ENCODE results near the gene ZNF74. TPM values are rescaled to one million over a fixed set of nuclear protein-coding genes. Genes with fewer than 3 reads are reported as not detected.

ZNF74 gene
- total RNA-seq, 1 donor from 2014 or later = 19.4 TPM

GRCh38 chr22:20456722-20457076 lies 62.7 kb downstream of the ZNF74 start:
- Histone ChIP-seq H3K4me1 (peaks cover 10% of the 10 kb centered on the region), H4K20me1 (ENCODE audit: low read depth) (peaks cover 4% of the 10 kb centered on the region), H3K9me3 (ENCODE audit: low read depth) (no peaks in the 10 kb centered on the region), H3K79me2 (ENCODE audit: low read depth) (no peaks in the 10 kb centered on the region), H3F3A (ENCODE audit: low read depth) (peaks cover 15% of the 10 kb centered on the region), H3K9ac (no peak overlapping the region), H3K36me3 (no peaks in the 10 kb centered on the region), H3K4me3 (no peak overlapping the region), H3K27me3 (no peaks in the 10 kb centered on the region), H3K27ac (no peak overlapping the region), H2AFZ (replicated peaks) (peak overlapping the region; percentile 92), H3K4me2 (no peak overlapping the region)
- DNase-seq (ENCODE audit: low spot score) = no peak
- Mint-ChIP-seq H3K4me1 (peaks cover 32% of the 10 kb centered on the region), H3K27ac (peak overlapping the region; percentile 86), H3K4me3 (no peak overlapping the region), H3K36me3 (peaks cover 36% of the 10 kb centered on the region), H3K27me3 (ENCODE audit: insufficient read depth, low read depth) (peaks cover 6% of the 10 kb centered on the region), H3K9me3 (no peaks in the 10 kb centered on the region)
- TF ChIP-seq EZH2phosphoT487 (IDR thresholded peaks at IDR 0.05) = no peak
- no peak for TF ChIP-seq EZH2 (IDR thresholded peaks at IDR 0.05)
- no peak for TF ChIP-seq CTCF (IDR thresholded peaks at IDR 0.05)

GRCh38 chr22:20457506-20458240 lies 63.7 kb downstream of the ZNF74 start:
- no peak for DNase-seq (ENCODE audit: low spot score)
- H3K9me3 ChIP-seq (ENCODE audit: low read depth) = no peaks in the 10 kb centered on the region
- H3K27ac ChIP-seq = no peak overlapping the region
- Mint-ChIP-seq H3K4me3 (no peak overlapping the region), H3K4me1 (peaks cover 32% of the 10 kb centered on the region), H3K36me3 (peaks cover 30% of the 10 kb centered on the region), H3K9me3 (no peaks in the 10 kb centered on the region), H3K27ac (no peak overlapping the region), H3K27me3 (ENCODE audit: insufficient read depth, low read depth) (peaks cover 6% of the 10 kb centered on the region)
- H4K20me1 ChIP-seq (ENCODE audit: low read depth) = peaks cover 4% of the 10 kb centered on the region
- H3K27me3 ChIP-seq = no peaks in the 10 kb centered on the region
- H3K4me1 ChIP-seq = peaks cover 10% of the 10 kb centered on the region
- H3K9ac ChIP-seq = no peak overlapping the region
- H3K4me3 ChIP-seq = no peak overlapping the region
- peaks cover 15% of the 10 kb centered on the region for H3F3A ChIP-seq (ENCODE audit: low read depth)
- no peaks in the 10 kb centered on the region for H3K36me3 ChIP-seq
- TF ChIP-seq EZH2 (IDR thresholded peaks at IDR 0.05) = no peak
- no peak for TF ChIP-seq CTCF (IDR thresholded peaks at IDR 0.05)
- TF ChIP-seq EZH2phosphoT487 (IDR thresholded peaks at IDR 0.05) = no peak
- H3K4me2 ChIP-seq = no peak overlapping the region
- no peak overlapping the region for H2AFZ ChIP-seq (replicated peaks)
- no peaks in the 10 kb centered on the region for H3K79me2 ChIP-seq (ENCODE audit: low read depth)

Small RNA genes lying within 50 kb of the gene (small RNA-seq; reads per million reads assigned to genes)
- not detected for gene RNU6-225P

Other genes with a start within 250 kb of the ZNF74 start
- not detected in 2 replicates for gene CCDC188, start 243.1 kb upstream of the ZNF74 start, total RNA-seq (ENCODE audit: low replicate concordance)
- gene RTN4R, start 125.8 kb upstream of the ZNF74 start, total RNA-seq (ENCODE audit: low replicate concordance) = 6.3 and 20.9 TPM in 2 replicates
- gene DGCR6L, start 74.1 kb upstream of the ZNF74 start, total RNA-seq (ENCODE audit: low replicate concordance) = 22.3 and 59.2 TPM in 2 replicates
- 0.22 and 3.9 TPM in 2 replicates for gene SCARF2, start 43.7 kb downstream of the ZNF74 start, total RNA-seq (ENCODE audit: low replicate concordance)
- 14.3 and 31.9 TPM in 2 replicates for gene KLHL22, start 101.6 kb downstream of the ZNF74 start, total RNA-seq (ENCODE audit: low replicate concordance)
- 11.4 and 21.3 TPM in 2 replicates for gene MED15, start 113.5 kb downstream of the ZNF74 start, total RNA-seq (ENCODE audit: low replicate concordance)

Measured in neural progenitor cell (in vitro differentiated cells).